Mammary epithelial cell (primary cell): ENCODE measurements around the gene HSH2D.

ENCODE experiments used
- EZH2 ChIP-seq: IDR thresholded peaks from 2 replicates; pipeline ENCODE4 v1.6.1; 2012; ENCODE audit warnings: low read length, inconsistent platforms, borderline replicate concordance
- TF ChIP-seq, protein P1 (sequence below), 2 donors: IDR thresholded peaks in 1 of 2; conservative IDR thresholded peaks in 1 of 2; 2 replicates each; pipeline ENCODE4 v1.5.1; 2011 to 2012; ENCODE audit warnings: inconsistent platforms in 2 of 2, low read length in 2 of 2, mild to moderate bottlenecking in 2 of 2, control low read depth in 1 of 2, low read depth in 1 of 2; ENCODE audit not compliant: insufficient read depth in 1 of 2; ENCODE audit errors: extremely low read depth in 1 of 2

GRCh38 chr19:16198370-16198651, 54.8 kb downstream of the HSH2D start:
- TF ChIP-seq, protein P1, sequence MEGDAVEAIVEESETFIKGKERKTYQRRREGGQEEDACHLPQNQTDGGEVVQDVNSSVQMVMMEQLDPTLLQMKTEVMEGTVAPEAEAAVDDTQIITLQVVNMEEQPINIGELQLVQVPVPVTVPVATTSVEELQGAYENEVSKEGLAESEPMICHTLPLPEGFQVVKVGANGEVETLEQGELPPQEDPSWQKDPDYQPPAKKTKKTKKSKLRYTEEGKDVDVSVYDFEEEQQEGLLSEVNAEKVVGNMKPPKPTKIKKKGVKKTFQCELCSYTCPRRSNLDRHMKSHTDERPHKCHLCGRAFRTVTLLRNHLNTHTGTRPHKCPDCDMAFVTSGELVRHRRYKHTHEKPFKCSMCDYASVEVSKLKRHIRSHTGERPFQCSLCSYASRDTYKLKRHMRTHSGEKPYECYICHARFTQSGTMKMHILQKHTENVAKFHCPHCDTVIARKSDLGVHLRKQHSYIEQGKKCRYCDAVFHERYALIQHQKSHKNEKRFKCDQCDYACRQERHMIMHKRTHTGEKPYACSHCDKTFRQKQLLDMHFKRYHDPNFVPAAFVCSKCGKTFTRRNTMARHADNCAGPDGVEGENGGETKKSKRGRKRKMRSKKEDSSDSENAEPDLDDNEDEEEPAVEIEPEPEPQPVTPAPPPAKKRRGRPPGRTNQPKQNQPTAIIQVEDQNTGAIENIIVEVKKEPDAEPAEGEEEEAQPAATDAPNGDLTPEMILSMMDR (conservative IDR thresholded peaks at IDR 0.05 in 1 of 2, IDR thresholded peaks at IDR 0.05 in 1 of 2; ENCODE audit: extremely low read depth in 1 of 2, insufficient read depth in 1 of 2, low read depth in 1 of 2, low read length in 2 of 2), result no peak
- no peak for TF ChIP-seq EZH2
